ENCODE measurements around the gene FAM184A. TPM values are rescaled to one million over a fixed set of nuclear protein-coding genes. Genes with fewer than 3 reads are reported as not detected.

FAM184A gene
- total RNA-seq, 1 donor from 2014 or later = 3.4 TPM

- no peak overlapping the region for H3K27ac ChIP-seq
- intact Hi-C loops (cut with DNase I) = no loop called here
Observed at GRCh38 chr6:118992186-118992795, 86.2 kb downstream of the FAM184A start.

GRCh38 chr6:118986312-118986711, 92.2 kb downstream of the FAM184A start:
- no peaks in the 10 kb centered on the region for H3K36me3 ChIP-seq
- no peak for TF ChIP-seq POLR2A (IDR thresholded peaks at IDR 0.05)
- TF ChIP-seq CTCF (IDR thresholded peaks at IDR 0.05) = no peak
- no peak for TF ChIP-seq POLR2AphosphoS5 (IDR thresholded peaks at IDR 0.05; ENCODE audit: insufficient read depth in 1 of 2, low read depth in 1 of 2)
- intact Hi-C loops (cut with DNase I) = no loop called here
- no peaks in the 10 kb centered on the region for H3K27me3 ChIP-seq
- no peak for DNase-seq (ENCODE audit: extremely low spot score in 2 of 2)
- H3K9me3 ChIP-seq = no peaks in the 10 kb centered on the region
- H3K27ac ChIP-seq = no peak overlapping the region
- H3K4me3 ChIP-seq = no peak overlapping the region
- H3K4me1 ChIP-seq = no peaks in the 10 kb centered on the region

More at GRCh38 chr6:118992186-118992795, 86.2 kb downstream of the FAM184A start:
- no peak overlapping the region for H3K4me3 ChIP-seq
- no peaks in the 10 kb centered on the region for H3K9me3 ChIP-seq
- H3K27me3 ChIP-seq = no peaks in the 10 kb centered on the region
- no peak for DNase-seq (ENCODE audit: extremely low spot score in 2 of 2)
- no peaks in the 10 kb centered on the region for H3K4me1 ChIP-seq
- TF ChIP-seq POLR2AphosphoS5 (IDR thresholded peaks at IDR 0.05; ENCODE audit: insufficient read depth in 1 of 2, low read depth in 1 of 2) (no peak), POLR2A (IDR thresholded peaks at IDR 0.05) (no peak), CTCF (IDR thresholded peaks at IDR 0.05) (no peak)
- no peaks in the 10 kb centered on the region for H3K36me3 ChIP-seq

DNA sequence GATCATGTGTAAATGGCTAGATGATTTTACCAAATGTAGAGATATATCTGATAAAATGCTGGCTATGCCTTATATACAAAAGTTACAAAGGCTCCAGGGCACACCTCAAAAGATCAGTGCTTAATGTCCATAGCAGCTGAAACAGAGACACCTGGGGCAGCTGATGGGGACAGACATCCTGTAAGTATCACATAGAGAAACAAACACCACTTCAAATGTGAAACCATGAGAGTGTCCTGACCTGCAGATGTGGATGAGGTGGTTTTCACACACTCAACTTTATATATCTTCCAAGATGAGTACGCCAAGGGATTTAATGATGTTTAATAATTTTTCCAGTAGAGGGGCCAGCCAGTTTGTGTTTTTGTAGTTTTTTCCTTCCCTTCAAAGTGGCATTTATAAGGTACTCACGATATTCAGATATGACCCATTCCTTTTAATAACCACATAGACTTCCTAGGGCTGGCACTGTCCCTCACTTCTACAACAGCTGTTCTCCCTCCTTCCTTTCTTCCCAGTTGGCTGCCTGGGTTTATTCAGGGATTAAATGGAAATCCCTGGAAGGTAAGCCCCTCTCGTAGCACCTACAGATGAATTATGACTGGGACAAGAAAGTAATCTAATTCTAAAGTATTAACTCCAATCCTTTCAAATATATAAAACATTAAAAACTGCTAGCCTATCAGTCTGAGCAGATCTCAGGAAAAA, 93.2 kb downstream of the FAM184A start:
- Histone ChIP-seq H3K27ac (no peak overlapping the region), H3K4me1 (no peaks in the 10 kb centered on the region), H3K9me3 (no peaks in the 10 kb centered on the region), H3K36me3 (no peaks in the 10 kb centered on the region), H3K27me3 (no peaks in the 10 kb centered on the region), H3K4me3 (no peak overlapping the region)
- intact Hi-C loops (cut with DNase I) = no loop called here
- no peak for TF ChIP-seq POLR2AphosphoS5 (IDR thresholded peaks at IDR 0.05; ENCODE audit: insufficient read depth in 1 of 2, low read depth in 1 of 2)
- TF ChIP-seq CTCF (IDR thresholded peaks at IDR 0.05) = no peak
- TF ChIP-seq POLR2A (IDR thresholded peaks at IDR 0.05) = no peak
- DNase-seq (ENCODE audit: extremely low spot score in 2 of 2) = no peak

DNA sequence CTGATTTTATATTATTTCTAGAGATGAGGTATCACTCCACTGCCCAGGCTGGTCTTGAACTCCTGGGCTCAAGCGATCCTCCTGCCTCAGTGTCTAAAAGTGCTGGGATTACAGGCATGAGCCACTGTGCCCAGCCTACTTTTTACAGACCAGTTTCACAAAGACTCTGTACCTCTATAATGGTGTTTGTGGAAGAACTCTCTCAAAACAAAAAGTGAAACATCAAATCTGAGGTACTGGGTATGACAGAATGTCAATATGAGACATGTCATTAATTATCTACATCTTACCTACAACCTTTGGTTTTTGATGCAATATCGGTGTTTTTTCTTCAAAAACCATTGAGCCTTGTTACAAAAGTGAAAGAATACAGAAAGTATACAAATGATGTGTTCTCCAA, 94.1 kb downstream of the FAM184A start:
- intact Hi-C loops (cut with DNase I) = no loop called here
- TF ChIP-seq POLR2AphosphoS5 (IDR thresholded peaks at IDR 0.05; ENCODE audit: insufficient read depth in 1 of 2, low read depth in 1 of 2) = no peak
- no peak for TF ChIP-seq CTCF (IDR thresholded peaks at IDR 0.05)
- no peak for TF ChIP-seq POLR2A (IDR thresholded peaks at IDR 0.05)

GRCh38 chr6:118982575-118982911, 95.9 kb downstream of the FAM184A start:
- intact Hi-C loops (cut with DNase I) = no loop called here

More for the DNA sequence above, 94.1 kb downstream of the FAM184A start:
- DNase-seq (ENCODE audit: extremely low spot score in 2 of 2) = no peak
- Histone ChIP-seq H3K27ac (no peak overlapping the region), H3K9me3 (no peaks in the 10 kb centered on the region), H3K36me3 (no peaks in the 10 kb centered on the region), H3K4me3 (no peak overlapping the region), H3K4me1 (no peaks in the 10 kb centered on the region), H3K27me3 (no peaks in the 10 kb centered on the region)

More at GRCh38 chr6:118982575-118982911, 95.9 kb downstream of the FAM184A start:
- H3K4me1 ChIP-seq = no peaks in the 10 kb centered on the region
- no peak overlapping the region for H3K27ac ChIP-seq
- no peak for DNase-seq (ENCODE audit: extremely low spot score in 2 of 2)
- no peaks in the 10 kb centered on the region for H3K9me3 ChIP-seq
- H3K4me3 ChIP-seq = no peak overlapping the region
- no peaks in the 10 kb centered on the region for H3K36me3 ChIP-seq
- H3K27me3 ChIP-seq = no peaks in the 10 kb centered on the region
- TF ChIP-seq CTCF (IDR thresholded peaks at IDR 0.05) (no peak), POLR2A (IDR thresholded peaks at IDR 0.05) (no peak), POLR2AphosphoS5 (IDR thresholded peaks at IDR 0.05; ENCODE audit: insufficient read depth in 1 of 2, low read depth in 1 of 2) (no peak)
